ENCODE data around the gene GPR21.

The GPR21 gene

GRCh38 chr9:123033352-123033751 lies at the start of gene GPR21:
GPR21 (plus strand) TSS chr9:123033667; CDS start chr9:123034567, 900 bp downstream.
- DNase-seq = no peak

GRCh38 chr9:122986010-122986409 lies 47.5 kb upstream of the GPR21 start:
- DNase-seq = no peak

- no peak for DNase-seq
These were observed 45.3 kb upstream of the GPR21 start for GRCh38 chr9:122988141-122988540.

GRCh38 chr9:122988920-122989621 lies 44.4 kb upstream of the GPR21 start:
- no peak for DNase-seq

GRCh38 chr9:122991370-122991830 lies 42.1 kb upstream of the GPR21 start:
- no peak for DNase-seq

- DNase-seq = no peak
These were observed 36.9 kb upstream of the GPR21 start for GRCh38 chr9:122996586-122996985.

GRCh38 chr9:122998448-122998847 lies 35.0 kb upstream of the GPR21 start:
- no peak for DNase-seq

GRCh38 chr9:123000371-123001068 lies 32.9 kb upstream of the GPR21 start:
- DNase-seq = no peak

- no peak for DNase-seq
These were observed 30.7 kb upstream of the GPR21 start for GRCh38 chr9:123002754-123003153.

GRCh38 chr9:123003466-123003865 lies 30.0 kb upstream of the GPR21 start:
- DNase-seq = no peak

- DNase-seq = no peak
These were observed 27.5 kb upstream of the GPR21 start for GRCh38 chr9:123005964-123006363.

GRCh38 chr9:123007269-123007668 lies 26.2 kb upstream of the GPR21 start:
- DNase-seq = no peak

- DNase-seq = no peak
These were observed 24.6 kb upstream of the GPR21 start for GRCh38 chr9:123008909-123009308.

- no peak for DNase-seq
These were observed 22.1 kb upstream of the GPR21 start for GRCh38 chr9:123011380-123011779.

- DNase-seq = no peak
These were observed 21.5 kb upstream of the GPR21 start for GRCh38 chr9:123011878-123012528.

GRCh38 chr9:123016631-123017030 lies 16.8 kb upstream of the GPR21 start:
- no peak for DNase-seq

GRCh38 chr9:123020796-123021195 lies 12.7 kb upstream of the GPR21 start:
- no peak for DNase-seq

GRCh38 chr9:123026425-123026824 lies 7.0 kb upstream of the GPR21 start:
- no peak for DNase-seq

GRCh38 chr9:123027517-123027916 lies 6.0 kb upstream of the GPR21 start:
- DNase-seq = no peak

- no peak for DNase-seq
These were observed 5.3 kb upstream of the GPR21 start for GRCh38 chr9:123028136-123028535.

GRCh38 chr9:123028973-123029372 lies 4.5 kb upstream of the GPR21 start:
- no peak for DNase-seq

- no peak for DNase-seq
These were observed 1.5 kb upstream of the GPR21 start for GRCh38 chr9:123031963-123032362.

GRCh38 chr9:123033864-123034601 lies 566 bp downstream of the GPR21 start:
- no peak for DNase-seq
